Karpas-422 (cell line): ENCODE measurements around the gene TSPO2. TPM values are rescaled to one million over a fixed set of nuclear protein-coding genes. Genes with fewer than 3 reads are reported as not detected.
A peak's percentile ranks its signal among the peaks of the same experiment; 100 is the strongest.

Source experiments
- DNase-seq: peaks from one replicate; pipeline ENCODE4 v3.0.0-alpha.2; 2015
- H2AFZ ChIP-seq: fragments of 200-600 bp; sonication (generic); 2 replicates; pipeline ENCODE4 v1.6.1; 2014; ENCODE audit warnings: antibody characterized with exemption, low read length, mixed read lengths
- H3K27ac ChIP-seq: fragments of 200-600 bp; sonication (generic); 2 replicates; pipeline ENCODE4 v1.5.1; 2014; ENCODE audit warnings: mild to moderate bottlenecking, low read length, moderate library complexity
- H3K27me3 ChIP-seq: fragments of 200-600 bp; sonication (generic); 2 replicates; pipeline ENCODE4 v1.6.1; 2014; ENCODE audit warnings: low read length, mixed read lengths
- H3K36me3 ChIP-seq: fragments of 200-600 bp; sonication (generic); 2 replicates; pipeline ENCODE4 v1.6.1; 2014; ENCODE audit warnings: low read length, mixed read lengths; ENCODE audit not compliant: insufficient read depth
- H3K4me1 ChIP-seq: fragments of 200-600 bp; sonication (generic); 2 replicates; pipeline ENCODE4 v1.6.1; 2014; ENCODE audit warnings: mild to moderate bottlenecking, low read length, mixed read lengths
- H3K4me2 ChIP-seq: fragments of 200-600 bp; sonication (generic); 2 replicates; pipeline ENCODE4 v1.6.1; 2014; ENCODE audit warnings: low read length, low read depth, mild to moderate bottlenecking; ENCODE audit not compliant: poor library complexity, severe bottlenecking
- H3K4me3 ChIP-seq: fragments of 200-600 bp; sonication (generic); 2 replicates; pipeline ENCODE4 v1.5.1; 2014; ENCODE audit warnings: mild to moderate bottlenecking, antibody characterized with exemption, low read length, mixed read lengths
- H3K79me2 ChIP-seq: fragments of 200-600 bp; sonication (generic); 2 replicates; pipeline ENCODE4 v1.6.1; 2014; ENCODE audit warnings: mild to moderate bottlenecking, low read length, mixed read lengths
- H3K9ac ChIP-seq: fragments of 200-600 bp; sonication (generic); 2 replicates; pipeline ENCODE4 v1.6.0; 2014; ENCODE audit warnings: low read length
- H3K9me2 ChIP-seq: fragments of 200-600 bp; sonication (generic), shearing (Covaris generic); replicated peaks from 2 replicates; pipeline ENCODE4 v1.6.0; 2014; ENCODE audit warnings: mild to moderate bottlenecking, low read length, moderate library complexity; ENCODE audit not compliant: insufficient read depth
- H3K9me3 ChIP-seq: fragments of 300-700, 200-600 bp; sonication (generic); 2 replicates; pipeline ENCODE4 v1.6.1; 2014; ENCODE audit warnings: low read length, mixed read lengths
- H4K20me1 ChIP-seq: fragments of 200-600 bp; sonication (generic); 2 replicates; pipeline ENCODE4 v1.6.1; 2014; ENCODE audit warnings: mild to moderate bottlenecking, antibody characterized with exemption, low read length, low read depth; ENCODE audit not compliant: insufficient read depth
- total RNA-seq: library from RNA; depleted of rRNA; stranded (reverse); fragments of >200 nt; shearing (Covaris generic); gene quantifications from 2 replicates; pipeline ENCODE4 v1.2.3, GENCODE V29; 2014; ENCODE audit warnings: low replicate concordance

The TSPO2 gene
- total RNA-seq, 1 experiment from 2014 or later: not detected

DNA sequence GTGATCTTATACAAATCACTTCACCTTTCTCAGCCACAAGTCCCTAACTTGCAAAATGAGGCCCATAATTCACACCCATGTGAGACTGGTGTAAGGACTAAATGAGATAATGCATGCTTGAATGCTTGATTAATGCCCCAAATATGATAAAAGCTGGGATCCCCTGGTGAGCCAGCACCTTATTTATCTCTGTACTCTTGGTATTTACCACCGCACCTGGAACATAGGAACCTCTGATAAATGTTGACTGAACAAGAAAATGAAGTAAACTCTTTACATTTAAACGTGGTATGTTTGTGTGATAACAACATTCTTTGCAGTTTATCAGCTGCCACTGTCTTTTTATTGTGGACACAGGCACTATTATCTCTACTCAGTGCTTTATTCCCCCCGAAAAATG lies 8.3 kb downstream of the TSPO2 start:
- Histone ChIP-seq H3K27me3 (no peaks in the 10 kb centered on the region), H3K36me3 (no peaks in the 10 kb centered on the region), H4K20me1 (no peaks in the 10 kb centered on the region), H3K9me2 (no peaks in the 10 kb centered on the region), H3K4me2 (no peak overlapping the region), H3K79me2 (no peaks in the 10 kb centered on the region), H3K9me3 (no peaks in the 10 kb centered on the region), H2AFZ (no peak overlapping the region), H3K27ac (no peak overlapping the region), H3K9ac (no peak overlapping the region), H3K4me1 (peaks cover 10% of the 10 kb centered on the region), H3K4me3 (no peak overlapping the region)
- no peak for DNase-seq

DNA sequence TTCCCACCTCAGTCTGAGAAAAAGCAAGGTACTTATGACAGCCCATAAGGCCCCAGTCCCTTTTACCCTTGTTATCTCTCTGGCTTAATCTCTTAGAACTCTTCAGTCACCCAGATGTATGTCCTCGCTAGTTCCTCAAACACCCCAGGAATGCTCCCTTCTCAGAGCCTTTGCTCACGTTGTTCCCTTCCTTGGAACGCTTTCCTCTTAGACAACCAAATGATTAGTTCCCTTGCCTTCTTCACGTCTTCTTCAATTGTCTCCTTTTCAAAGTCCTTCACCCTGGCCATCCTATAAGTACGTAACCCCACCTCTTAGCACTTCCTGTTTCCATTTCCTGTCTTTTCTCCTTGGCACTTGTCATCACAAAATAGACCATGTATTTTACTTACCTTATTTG lies 9.6 kb downstream of the TSPO2 start:
- Histone ChIP-seq H3K9me3 (no peaks in the 10 kb centered on the region), H3K36me3 (no peaks in the 10 kb centered on the region), H3K27ac (no peak overlapping the region), H3K4me1 (peaks cover 10% of the 10 kb centered on the region), H3K9ac (no peak overlapping the region), H4K20me1 (no peaks in the 10 kb centered on the region), H3K4me2 (no peak overlapping the region), H3K9me2 (no peaks in the 10 kb centered on the region), H3K79me2 (no peaks in the 10 kb centered on the region), H3K27me3 (no peaks in the 10 kb centered on the region), H2AFZ (peak overlapping the region; percentile 87), H3K4me3 (no peak overlapping the region)
- peak; percentile 64 for DNase-seq

DNA sequence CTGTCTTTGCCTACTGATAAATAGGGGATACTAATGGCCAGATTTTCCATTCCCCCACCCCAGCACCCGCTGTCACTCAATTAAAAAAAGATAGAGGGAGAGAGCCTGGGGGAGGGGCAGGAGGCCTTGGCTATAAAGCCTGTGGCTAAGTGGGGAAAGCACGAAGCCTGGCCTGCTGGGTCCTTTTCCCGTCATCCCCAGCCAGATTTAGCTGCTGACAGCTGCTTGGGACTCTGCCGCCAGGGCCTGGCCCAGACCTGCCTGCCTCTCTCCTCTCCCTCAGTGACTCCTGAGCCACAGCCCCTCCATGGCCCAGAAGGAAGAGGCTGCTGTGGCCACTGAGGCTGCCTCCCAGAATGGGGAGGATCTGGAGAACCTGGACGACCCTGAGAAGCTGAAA lies 10.8 kb downstream of the TSPO2 start, which contains the start of gene APOBEC2:
TSS of gene APOBEC2 (plus strand) at position 162 of the 400 bp plus-strand sequence. CDS start at position 308, 146 bp downstream.
- no peak within 1 kb of the TSS for H3K27ac ChIP-seq
- no peaks in the 10 kb centered on the region for H3K9me2 ChIP-seq
- no peak within 1 kb of the TSS for H3K9ac ChIP-seq
- DNase-seq: no peak
- H3K4me3 ChIP-seq: no peak within 1 kb of the TSS
- H3K27me3 ChIP-seq: no peaks in the 10 kb centered on the region
- no peak within 1 kb of the TSS for H3K4me2 ChIP-seq
- H3K9me3 ChIP-seq: no peaks in the 10 kb centered on the region
- no peaks in the 10 kb centered on the region for H3K79me2 ChIP-seq
- H3K36me3 ChIP-seq: no peaks in the 10 kb centered on the region
- no peaks in the 10 kb centered on the region for H4K20me1 ChIP-seq
- H2AFZ ChIP-seq: peak within 1 kb of the TSS; percentile 87
- peaks cover 10% of the 10 kb centered on the region for H3K4me1 ChIP-seq

DNA sequence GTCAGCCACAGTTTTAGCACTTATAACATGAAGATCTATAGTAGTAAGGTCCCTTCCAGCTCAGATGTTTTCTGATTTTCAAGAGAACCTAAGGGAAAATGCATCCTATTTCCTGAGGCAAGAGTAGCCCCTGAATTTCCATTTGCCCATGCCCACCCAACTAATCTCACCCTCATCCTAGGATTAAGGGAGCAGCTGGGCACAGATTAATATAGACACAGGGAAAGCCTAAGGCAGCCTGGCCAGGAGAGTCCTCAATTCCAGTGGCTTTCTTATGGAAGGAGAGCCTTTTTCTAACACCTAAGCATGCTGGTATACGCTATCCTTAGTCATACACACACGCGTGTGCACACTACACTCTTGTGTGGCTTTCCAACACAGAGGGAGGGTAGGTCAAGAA lies 12.2 kb downstream of the TSPO2 start:
- H2AFZ ChIP-seq: no peak overlapping the region
- no peak for DNase-seq
- H4K20me1 ChIP-seq: no peaks in the 10 kb centered on the region
- H3K4me1 ChIP-seq: peaks cover 10% of the 10 kb centered on the region
- no peak overlapping the region for H3K4me3 ChIP-seq
- H3K27ac ChIP-seq: no peak overlapping the region
- H3K9me2 ChIP-seq: no peaks in the 10 kb centered on the region
- H3K4me2 ChIP-seq: no peak overlapping the region
- H3K27me3 ChIP-seq: no peaks in the 10 kb centered on the region
- no peaks in the 10 kb centered on the region for H3K79me2 ChIP-seq
- H3K9ac ChIP-seq: no peak overlapping the region
- no peaks in the 10 kb centered on the region for H3K9me3 ChIP-seq
- H3K36me3 ChIP-seq: no peaks in the 10 kb centered on the region

DNA sequence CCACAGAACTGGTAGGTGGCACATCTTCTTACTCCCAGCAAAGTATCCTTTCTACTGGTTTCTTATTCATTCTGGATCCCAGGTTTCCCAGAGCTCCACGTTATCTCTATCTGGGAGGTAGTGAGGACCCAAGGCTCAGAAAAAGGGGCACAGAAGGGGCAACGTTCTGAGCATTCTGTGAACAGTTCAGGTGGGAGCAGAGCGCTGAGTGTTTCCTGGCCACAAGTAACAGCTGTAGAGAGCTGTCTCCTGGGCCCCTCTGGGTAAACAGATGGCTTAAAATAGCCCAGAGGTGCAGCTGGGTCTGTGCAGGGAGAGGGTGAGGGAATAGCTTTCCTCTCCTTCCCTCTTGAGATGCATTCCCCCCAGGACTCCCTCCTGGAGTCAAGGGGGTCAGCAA lies 12.9 kb downstream of the TSPO2 start:
- Histone ChIP-seq H3K27ac (no peak overlapping the region), H3K9me3 (no peaks in the 10 kb centered on the region), H3K9me2 (no peaks in the 10 kb centered on the region), H3K27me3 (no peaks in the 10 kb centered on the region), H2AFZ (no peak overlapping the region), H3K4me2 (no peak overlapping the region), H3K4me3 (no peak overlapping the region), H3K4me1 (peaks cover 10% of the 10 kb centered on the region), H4K20me1 (no peaks in the 10 kb centered on the region), H3K9ac (no peak overlapping the region), H3K36me3 (no peaks in the 10 kb centered on the region), H3K79me2 (no peaks in the 10 kb centered on the region)
- DNase-seq: no peak

DNA sequence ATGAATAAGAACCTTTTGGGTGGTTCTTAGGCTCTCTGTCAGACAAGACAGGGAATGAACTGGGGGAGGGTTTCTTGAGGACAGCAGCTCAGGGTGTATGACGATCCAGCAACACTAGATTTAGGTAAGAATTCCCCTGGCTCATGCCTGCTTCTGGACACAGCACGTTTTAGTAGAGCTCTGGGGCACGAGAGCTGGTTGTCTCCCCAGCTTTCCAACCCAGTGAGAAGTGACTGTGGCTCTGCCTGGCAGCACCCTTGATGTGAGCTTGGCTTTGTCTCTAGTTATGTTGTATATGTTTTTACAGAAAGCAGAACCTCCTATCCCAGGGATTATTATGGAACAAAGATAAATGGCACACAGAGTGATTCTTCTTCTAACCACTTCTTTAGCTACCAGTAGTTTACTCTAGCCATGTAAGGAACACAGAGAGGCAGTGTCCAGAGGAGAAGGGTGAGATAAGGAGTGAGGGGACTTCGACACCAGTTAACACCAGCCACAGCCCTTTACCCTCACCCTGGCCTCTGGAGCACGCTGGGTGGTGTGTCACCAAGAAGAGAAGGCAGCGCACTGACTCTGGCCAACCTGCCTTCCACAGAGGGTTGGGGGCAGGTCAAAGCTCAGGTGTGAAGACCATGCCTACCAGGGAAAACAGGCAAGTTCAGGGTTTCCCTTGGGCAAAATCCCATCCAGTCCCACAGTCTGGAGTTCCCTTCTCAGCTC lies 14.7 kb downstream of the TSPO2 start:
- Histone ChIP-seq H3K9me3 (no peaks in the 10 kb centered on the region), H3K4me2 (no peak overlapping the region), H3K9ac (no peak overlapping the region), H3K79me2 (no peaks in the 10 kb centered on the region), H3K27ac (no peak overlapping the region), H3K9me2 (no peaks in the 10 kb centered on the region), H2AFZ (no peak overlapping the region), H3K4me1 (peaks cover 5% of the 10 kb centered on the region), H3K27me3 (no peaks in the 10 kb centered on the region), H3K4me3 (no peak overlapping the region), H4K20me1 (no peaks in the 10 kb centered on the region), H3K36me3 (no peaks in the 10 kb centered on the region)
- DNase-seq: no peak

DNA sequence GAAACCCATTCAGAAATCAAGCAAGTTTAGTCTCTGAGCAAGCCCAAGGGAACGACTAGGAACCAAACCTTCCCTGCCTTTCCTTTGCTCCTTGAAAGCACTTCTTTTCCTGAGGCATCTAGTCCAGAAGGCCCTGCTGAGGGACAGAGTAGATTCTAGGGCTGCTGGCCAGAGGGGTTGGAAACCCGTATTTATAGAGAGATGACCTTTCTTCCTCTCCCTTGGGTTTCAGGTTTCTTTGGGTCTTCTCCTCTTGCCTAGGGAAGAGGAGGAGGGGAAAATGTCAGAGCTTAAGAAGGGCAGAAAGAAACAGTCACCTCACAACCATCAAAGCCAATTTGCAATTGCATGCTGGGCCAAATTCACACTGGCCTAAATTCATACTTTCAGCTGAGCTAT lies 16.5 kb downstream of the TSPO2 start:
- Histone ChIP-seq H3K27ac (no peak overlapping the region), H3K4me3 (no peak overlapping the region), H3K9me2 (no peaks in the 10 kb centered on the region), H3K79me2 (no peaks in the 10 kb centered on the region), H3K27me3 (no peaks in the 10 kb centered on the region), H3K4me1 (no peaks in the 10 kb centered on the region), H3K9me3 (no peaks in the 10 kb centered on the region), H4K20me1 (no peaks in the 10 kb centered on the region), H2AFZ (no peak overlapping the region), H3K4me2 (no peak overlapping the region), H3K9ac (no peak overlapping the region), H3K36me3 (no peaks in the 10 kb centered on the region)
- DNase-seq: no peak

DNA sequence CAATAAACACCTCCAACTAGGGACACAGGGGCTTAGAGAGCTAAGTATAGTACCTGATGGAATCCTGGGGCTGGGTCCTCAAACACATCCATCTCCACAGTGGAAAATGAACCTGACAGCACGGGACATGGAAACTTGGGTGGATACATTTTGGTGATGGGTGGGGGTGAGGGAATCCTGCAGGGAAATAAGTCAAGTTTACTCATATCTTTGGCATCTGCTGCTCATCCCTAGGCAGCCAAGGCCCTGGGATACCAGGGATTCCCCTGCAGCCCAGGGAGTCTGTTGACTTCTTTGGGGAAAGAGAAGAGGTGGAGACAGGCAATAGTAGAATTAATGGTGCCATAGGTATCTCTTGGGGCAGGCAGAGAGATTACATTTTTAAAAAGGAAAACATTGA lies 17.3 kb downstream of the TSPO2 start:
- Histone ChIP-seq H3K4me3 (no peak overlapping the region), H3K4me2 (no peak overlapping the region), H2AFZ (no peak overlapping the region), H4K20me1 (no peaks in the 10 kb centered on the region), H3K4me1 (no peaks in the 10 kb centered on the region), H3K27ac (no peak overlapping the region), H3K79me2 (no peaks in the 10 kb centered on the region), H3K36me3 (peaks cover 8% of the 10 kb centered on the region; the same call in 1 of the 2 replicates), H3K9ac (no peak overlapping the region), H3K27me3 (no peaks in the 10 kb centered on the region), H3K9me2 (no peaks in the 10 kb centered on the region), H3K9me3 (no peaks in the 10 kb centered on the region)
- DNase-seq: no peak
